Neural cell (in vitro differentiated cells): ENCODE results near the gene FAM25G. TPM values are rescaled to one million over a fixed set of nuclear protein-coding genes. Genes with fewer than 3 reads are reported as not detected.

Experiments
- H2AFZ ChIP-seq: fragments of 200-600, 300-800 bp; sonication (generic), shearing (Covaris generic); 2 replicates; pipeline ENCODE4 v1.6.0; 2014; ENCODE audit warnings: low read depth, mild to moderate bottlenecking, antibody characterized with exemption, low read length, moderate library complexity
- H3F3A ChIP-seq: fragments of 200-600 bp; shearing (Covaris generic); 2 replicates; pipeline ENCODE4 v1.6.1; 2016; ENCODE audit warnings: mild to moderate bottlenecking, moderate library complexity, mixed read lengths, antibody characterized with exemption, low read length; ENCODE audit not compliant: insufficient read depth, poor library complexity, severe bottlenecking
- H3K27ac ChIP-seq: fragments of 200-600, 300-800 bp; sonication (generic), shearing (Covaris generic); 2 replicates; pipeline ENCODE4 v1.5.1; 2014; ENCODE audit warnings: mild to moderate bottlenecking, low read length, moderate library complexity
- H3K27me3 ChIP-seq: fragments of 300-800, 200-600 bp; sonication (generic), shearing (Covaris generic); 2 replicates; pipeline ENCODE4 v1.6.0; 2014; ENCODE audit warnings: mild to moderate bottlenecking, low read depth, low read length, moderate library complexity; ENCODE audit not compliant: insufficient read depth
- H3K36me3 ChIP-seq: fragments of 300-800, 200-600 bp; sonication (generic), shearing (Covaris generic); 2 replicates; pipeline ENCODE4 v1.5.1; 2014; ENCODE audit warnings: mild to moderate bottlenecking, antibody characterized with exemption, low read length, moderate library complexity; ENCODE audit not compliant: insufficient read depth
- H3K4me2 ChIP-seq: fragments of 300-800, 200-600 bp; sonication (generic), shearing (Covaris generic); 2 replicates; pipeline ENCODE4 v1.6.0; 2014; ENCODE audit warnings: mild to moderate bottlenecking, low read length
- H3K4me3 ChIP-seq: fragments of 300-800, 200-600 bp; sonication (generic), shearing (Covaris generic); 2 replicates; pipeline ENCODE4 v1.5.1; 2014; ENCODE audit warnings: mild to moderate bottlenecking, low read length, moderate library complexity
- H3K79me2 ChIP-seq: fragments of 200-600 bp; shearing (Covaris generic); replicated peaks from 2 replicates; pipeline ENCODE4 v1.6.0; 2014; ENCODE audit warnings: mild to moderate bottlenecking, low read length, moderate library complexity; ENCODE audit not compliant: insufficient read depth
- H3K9ac ChIP-seq: fragments of 300-800, 200-600 bp; sonication (generic), shearing (Covaris generic); 2 replicates; pipeline ENCODE4 v1.6.1; 2016; ENCODE audit warnings: mild to moderate bottlenecking, low read length, mixed read lengths
- H3K9me2 ChIP-seq: fragments of 200-600 bp; shearing (Covaris generic); 2 replicates; pipeline ENCODE4 v1.6.1; 2016; ENCODE audit warnings: mild to moderate bottlenecking, low read length, mixed read lengths; ENCODE audit not compliant: insufficient read depth
- H3K9me3 ChIP-seq: fragments of 200-600, 300-800 bp; sonication (generic), shearing (Covaris generic); 2 replicates; pipeline ENCODE4 v1.6.1; 2016; ENCODE audit warnings: mild to moderate bottlenecking, mixed run types, low read length, moderate library complexity, mixed read lengths
- H4K20me1 ChIP-seq: fragments of 200-600 bp; shearing (Covaris generic); 2 replicates; pipeline ENCODE4 v1.6.1; 2016; ENCODE audit warnings: mild to moderate bottlenecking, mixed run types; ENCODE audit not compliant: insufficient read depth
- CTCF ChIP-seq: fragments of 450-650 bp; IDR thresholded peaks from 2 replicates; pipeline ENCODE4 v1.5.1; 2014; ENCODE audit warnings: antibody characterized with exemption, mild to moderate bottlenecking, moderate library complexity; ENCODE audit not compliant: poor library complexity, severe bottlenecking
- EP300 ChIP-seq: fragments of 450-650 bp; conservative IDR thresholded peaks from 2 replicates; pipeline ENCODE4 v1.6.1; 2014; ENCODE audit warnings: antibody characterized with exemption, mild to moderate bottlenecking, moderate library complexity; ENCODE audit not compliant: poor library complexity, severe bottlenecking
- EZH2 ChIP-seq: fragments of 200-600, 300-800 bp; shearing (Covaris generic), sonication (generic); IDR thresholded peaks from 2 replicates; pipeline ENCODE4 v1.6.1; 2014; ENCODE audit warnings: antibody characterized with exemption, low read length, borderline replicate concordance, mild to moderate bottlenecking; ENCODE audit not compliant: insufficient read depth, poor library complexity, severe bottlenecking
- MXI1 ChIP-seq: fragments of 450-650 bp; conservative IDR thresholded peaks from 2 replicates; pipeline ENCODE4 v1.6.1; 2014; ENCODE audit warnings: antibody characterized with exemption, mild to moderate bottlenecking; ENCODE audit not compliant: poor library complexity, severe bottlenecking
- POLR2AphosphoS5 ChIP-seq: IDR thresholded peaks from 2 replicates; pipeline ENCODE4 v1.6.1; 2012
- RAD21 ChIP-seq: fragments of 450-650 bp; conservative IDR thresholded peaks from 2 replicates; pipeline ENCODE4 v1.6.1; 2014; ENCODE audit warnings: antibody characterized with exemption, mild to moderate bottlenecking, moderate library complexity
- REST ChIP-seq: IDR thresholded peaks from 2 replicates; pipeline ENCODE4 v1.6.1; 2012; ENCODE audit warnings: borderline replicate concordance
- SMC3 ChIP-seq: fragments of 450-650 bp; conservative IDR thresholded peaks from 2 replicates; pipeline ENCODE4 v1.6.1; 2014; ENCODE audit warnings: antibody characterized with exemption, mild to moderate bottlenecking, moderate library complexity; ENCODE audit not compliant: poor library complexity
- TAF1 ChIP-seq: IDR thresholded peaks from 2 replicates; pipeline ENCODE4 v1.6.1; 2012; ENCODE audit warnings: low read depth
- polyA plus RNA-seq: library from polyadenylated mRNA; depleted of rRNA; stranded (reverse); fragments of >200 nt; gene quantifications from 2 replicates; pipeline ENCODE4 v1.2.3, GENCODE V29; 2014

Gene FAM25G
- polyA plus RNA-seq, 1 donor from 2014 or later = not detected

GRCh38 chr10:47441938-47442337, 49.6 kb downstream of the FAM25G start:
- Histone ChIP-seq H3F3A (no peaks in the 10 kb centered on the region), H3K36me3 (no peaks in the 10 kb centered on the region), H4K20me1 (no peaks in the 10 kb centered on the region), H2AFZ (no peak overlapping the region), H3K9me3 (no peaks in the 10 kb centered on the region), H3K9me2 (no peaks in the 10 kb centered on the region), H3K27me3 (no peaks in the 10 kb centered on the region), H3K4me3 (no peak overlapping the region), H3K27ac (no peak overlapping the region), H3K79me2 (no peaks in the 10 kb centered on the region), H3K9ac (no peak overlapping the region), H3K4me2 (no peak overlapping the region)
- TF ChIP-seq REST (no peak), MXI1 (no peak), EZH2 (no peak), RAD21 (no peak), CTCF (no peak), SMC3 (no peak), TAF1 (no peak), EP300 (no peak), POLR2AphosphoS5 (no peak)

- no peak overlapping the region for H3K27ac ChIP-seq
- H3K4me2 ChIP-seq = no peak overlapping the region
- no peaks in the 10 kb centered on the region for H3K36me3 ChIP-seq
- H2AFZ ChIP-seq = no peak overlapping the region
- H3K4me3 ChIP-seq = no peak overlapping the region
- TF ChIP-seq POLR2AphosphoS5 (no peak), CTCF (no peak), EZH2 (no peak), REST (no peak), MXI1 (no peak), TAF1 (no peak), SMC3 (no peak), EP300 (no peak), RAD21 (no peak)
- no peaks in the 10 kb centered on the region for H3K27me3 ChIP-seq
- no peak overlapping the region for H3K9ac ChIP-seq
- H3K9me3 ChIP-seq = no peaks in the 10 kb centered on the region
- H3F3A ChIP-seq = no peaks in the 10 kb centered on the region
- no peaks in the 10 kb centered on the region for H3K9me2 ChIP-seq
- H4K20me1 ChIP-seq = no peaks in the 10 kb centered on the region
- no peaks in the 10 kb centered on the region for H3K79me2 ChIP-seq
These were observed 51.3 kb downstream of the FAM25G start for GRCh38 chr10:47440207-47440606.
